GM18868 (cell line): ENCODE measurements around the gene ZDHHC19.
"Not testable (repeated sequence)": the region's sequence is repeated elsewhere in the genome, so short reads cannot be mapped to it uniquely, and the experiment has no call there.

Source experiments
- ATAC-seq: cut with Tn5 transposase; IDR thresholded peaks from one replicate; pipeline ENCODE4 v1.9.1; 2021; ENCODE audit warnings: mild to moderate bottlenecking, moderate library complexity; ENCODE audit not compliant: unreplicated experiment

Gene ZDHHC19

DNA sequence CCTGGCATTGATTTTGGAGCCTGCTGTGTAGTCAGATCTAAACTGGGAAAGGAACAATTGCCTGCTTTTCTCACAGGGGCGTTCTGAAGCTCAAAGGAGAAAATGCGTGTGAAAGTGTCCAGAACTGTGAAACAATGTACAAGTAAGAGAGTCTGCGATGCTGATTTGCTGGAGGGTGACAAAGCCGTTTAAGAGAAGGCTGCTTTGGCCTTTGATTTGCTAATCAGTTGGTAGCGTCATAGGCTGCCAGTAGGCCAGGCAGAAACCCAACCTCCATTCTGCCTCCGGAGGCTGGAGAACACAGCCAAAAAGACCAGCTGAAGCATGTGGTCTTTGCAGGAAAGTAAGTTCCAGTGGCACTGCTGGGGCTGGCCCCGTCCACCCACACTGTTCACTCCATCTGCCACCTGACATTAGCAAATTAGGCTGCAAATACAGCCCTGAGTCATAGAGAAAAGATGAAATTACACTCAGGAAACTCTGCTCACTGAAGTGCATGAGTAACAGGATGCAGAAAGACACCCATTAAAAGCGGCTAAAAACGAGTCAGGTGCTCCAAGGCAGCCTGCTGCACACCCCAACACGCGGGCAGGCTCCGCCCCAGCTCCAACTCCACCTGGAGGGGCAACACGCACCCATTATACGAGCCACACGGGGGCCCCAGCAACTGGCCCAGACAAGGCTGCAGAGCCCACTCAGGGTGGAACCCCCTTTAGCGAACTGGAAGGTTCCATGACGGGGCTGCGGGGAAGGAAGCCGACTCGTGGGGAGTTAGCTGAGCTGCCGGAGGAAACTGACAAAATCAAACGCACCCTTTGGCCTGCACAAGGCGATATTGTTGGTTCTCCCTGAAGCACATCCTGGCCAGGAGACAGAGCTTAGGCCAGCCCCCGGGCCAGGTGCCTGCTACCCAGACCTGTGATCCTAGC is 31.6 kb downstream of the ZDHHC19 start:
- peak; percentile 72 for ATAC-seq

DNA sequence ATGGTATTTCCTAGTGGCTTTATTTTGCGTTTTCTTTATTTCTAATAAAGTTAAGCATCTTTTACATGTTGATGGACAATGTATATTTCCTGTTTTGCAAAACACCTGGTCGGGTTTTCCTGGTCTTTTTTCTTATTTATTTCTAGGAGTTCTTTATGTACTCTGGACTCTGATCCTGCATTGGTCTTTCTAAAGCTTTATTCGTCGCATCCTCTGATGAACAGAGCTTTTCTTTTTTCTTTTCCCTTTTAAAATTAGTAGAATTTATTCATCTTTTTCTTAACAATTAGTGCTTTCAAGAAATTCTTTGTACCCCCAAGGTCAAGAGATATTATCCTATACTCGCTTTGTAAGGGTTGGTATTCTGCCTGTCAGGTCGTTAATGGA is 32.2 kb downstream of the ZDHHC19 start:
- no peak for ATAC-seq

DNA sequence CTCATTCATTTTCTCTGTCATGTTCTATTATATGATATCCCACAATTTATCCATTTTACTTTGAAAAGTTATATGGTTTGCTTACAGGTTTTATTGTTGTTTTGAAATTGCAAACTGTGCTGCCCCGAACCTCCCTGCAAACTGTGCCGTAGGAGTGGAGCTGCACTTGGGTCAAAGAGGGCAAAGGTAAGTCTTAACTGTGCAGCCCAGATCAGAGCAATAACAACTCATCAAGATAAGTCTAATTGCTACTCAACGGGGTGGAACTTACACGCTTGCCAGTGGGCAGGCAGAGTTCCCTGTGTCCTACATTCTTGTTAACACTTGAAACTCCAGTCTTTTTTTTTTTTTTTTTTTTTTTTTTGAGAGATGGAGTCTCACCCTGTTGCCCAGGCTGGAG is 33.2 kb downstream of the ZDHHC19 start:
- no peak for ATAC-seq

DNA sequence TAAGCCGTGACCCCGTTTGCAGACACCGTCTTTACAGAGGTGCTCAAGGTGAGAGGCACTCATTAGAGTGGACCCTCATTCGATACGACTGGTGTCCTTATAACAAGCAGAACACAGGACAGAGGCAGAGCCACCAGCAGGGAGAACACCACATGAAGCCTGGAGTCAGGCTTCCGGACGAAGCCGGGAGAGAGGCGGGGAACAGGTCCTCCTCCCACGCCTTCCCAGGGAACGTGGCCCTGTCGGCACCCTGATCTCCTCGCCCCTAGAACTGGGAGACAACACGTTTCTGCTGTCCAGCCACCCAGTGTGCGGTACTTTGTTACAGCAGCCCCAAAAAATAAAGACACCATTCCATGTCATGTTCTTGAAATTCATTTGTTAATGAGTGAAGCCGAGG is 33.6 kb downstream of the ZDHHC19 start:
- ATAC-seq: no peak

DNA sequence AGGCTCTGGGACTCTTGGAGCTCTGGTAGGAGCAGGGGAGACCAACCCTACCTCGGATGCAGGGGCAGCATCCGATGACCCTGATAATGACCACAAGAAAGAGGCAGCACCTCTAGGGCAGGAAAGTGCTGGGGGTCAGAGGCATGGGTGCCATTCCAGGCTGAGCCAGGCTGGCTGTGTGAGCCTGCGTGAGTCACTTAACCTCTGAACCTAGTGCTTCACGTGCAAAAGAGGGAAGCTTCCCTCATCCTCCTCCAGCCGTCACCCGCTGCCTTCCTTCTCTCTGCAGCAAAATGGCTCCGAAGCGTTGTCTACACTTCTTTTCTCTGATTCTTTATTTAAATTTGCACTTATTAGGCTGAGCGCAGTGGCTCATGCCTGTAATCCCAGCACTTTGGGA is 35.5 kb downstream of the ZDHHC19 start:
- no peak for ATAC-seq

DNA sequence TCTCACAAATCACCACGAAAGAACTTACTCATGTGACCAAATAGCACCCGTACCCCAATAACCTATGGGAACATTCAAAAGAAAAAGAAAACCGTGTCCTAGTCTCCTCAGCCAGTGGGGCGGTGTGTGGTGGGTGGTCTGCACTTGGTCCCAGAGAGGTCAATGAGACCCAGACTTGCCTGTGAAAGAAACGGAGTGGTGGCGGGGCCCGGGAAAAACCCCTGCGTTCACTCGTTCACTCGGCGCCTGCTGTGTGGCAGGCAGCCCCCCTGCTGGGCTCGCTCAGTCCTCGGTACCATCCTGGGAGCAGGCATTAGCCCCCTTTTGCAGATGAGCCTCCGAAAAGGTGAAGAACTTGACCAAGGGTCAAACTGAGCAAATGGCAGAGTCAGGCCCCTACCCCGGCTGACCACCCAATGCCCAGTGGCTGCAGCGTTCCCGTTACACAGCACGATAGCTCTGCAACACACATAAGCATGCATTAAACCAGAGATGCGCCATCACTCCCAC is 36.0 kb downstream of the ZDHHC19 start:
- ATAC-seq: no peak

DNA sequence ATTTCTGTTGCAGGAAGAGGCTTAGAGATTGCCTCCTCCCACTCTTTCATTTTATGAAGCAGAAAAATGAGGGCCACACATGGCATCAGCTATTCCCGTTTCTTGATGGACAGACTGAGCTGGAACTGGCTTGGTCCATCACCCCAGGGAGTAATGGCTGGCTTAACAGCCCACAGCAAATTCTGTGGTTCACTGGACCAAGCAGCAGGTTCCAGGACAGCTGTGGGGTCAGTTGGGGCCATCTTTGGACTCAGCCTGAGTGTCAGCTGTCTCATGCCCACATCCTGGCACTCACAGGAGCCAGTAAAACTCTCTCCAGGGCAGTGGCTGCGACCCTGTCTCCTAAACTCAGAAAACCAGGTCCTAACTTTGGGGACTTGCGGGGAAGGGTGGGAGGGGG is 36.5 kb downstream of the ZDHHC19 start:
- ATAC-seq: no peak

DNA sequence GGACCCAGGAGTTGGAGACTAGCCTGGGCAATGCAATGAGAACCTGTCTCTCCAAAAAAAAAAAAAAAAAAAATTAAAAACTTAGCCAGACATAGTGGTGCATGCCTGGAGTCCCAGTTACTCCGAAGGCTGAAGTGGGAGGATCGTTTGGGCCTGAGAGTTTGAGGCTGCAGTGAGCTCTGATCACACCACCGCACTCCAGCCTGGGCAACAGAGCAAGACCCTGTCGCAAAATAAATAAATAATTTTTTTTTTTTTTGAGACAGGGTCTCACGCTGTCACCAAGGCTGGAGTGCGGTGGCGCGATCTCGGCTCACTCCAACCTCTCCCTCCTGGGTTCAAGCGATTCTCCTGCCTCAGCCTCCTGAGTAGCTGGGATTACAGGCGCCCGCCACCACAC is 40.9 kb downstream of the ZDHHC19 start:
- ATAC-seq: not testable (repeated sequence)

DNA sequence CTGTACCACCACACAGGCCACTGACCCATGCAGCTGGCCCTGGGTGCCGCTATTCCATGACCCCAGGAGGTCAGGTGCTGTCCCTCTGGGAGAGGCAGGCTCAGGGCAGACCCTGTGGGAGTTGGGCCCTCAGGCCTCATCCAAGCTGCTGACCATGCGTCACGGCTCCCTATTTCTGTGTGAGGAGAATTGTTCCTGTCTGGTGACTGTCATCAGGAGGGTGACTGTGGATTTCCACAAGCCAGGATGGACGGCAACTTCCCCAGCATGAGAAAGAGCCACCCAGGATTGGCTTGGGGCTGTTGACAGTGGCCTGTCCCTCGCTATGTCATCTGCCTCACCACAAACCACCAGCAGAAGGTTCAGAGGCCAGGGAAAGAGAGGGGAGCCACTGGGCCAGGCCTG is 41.4 kb downstream of the ZDHHC19 start:
- no peak for ATAC-seq

DNA sequence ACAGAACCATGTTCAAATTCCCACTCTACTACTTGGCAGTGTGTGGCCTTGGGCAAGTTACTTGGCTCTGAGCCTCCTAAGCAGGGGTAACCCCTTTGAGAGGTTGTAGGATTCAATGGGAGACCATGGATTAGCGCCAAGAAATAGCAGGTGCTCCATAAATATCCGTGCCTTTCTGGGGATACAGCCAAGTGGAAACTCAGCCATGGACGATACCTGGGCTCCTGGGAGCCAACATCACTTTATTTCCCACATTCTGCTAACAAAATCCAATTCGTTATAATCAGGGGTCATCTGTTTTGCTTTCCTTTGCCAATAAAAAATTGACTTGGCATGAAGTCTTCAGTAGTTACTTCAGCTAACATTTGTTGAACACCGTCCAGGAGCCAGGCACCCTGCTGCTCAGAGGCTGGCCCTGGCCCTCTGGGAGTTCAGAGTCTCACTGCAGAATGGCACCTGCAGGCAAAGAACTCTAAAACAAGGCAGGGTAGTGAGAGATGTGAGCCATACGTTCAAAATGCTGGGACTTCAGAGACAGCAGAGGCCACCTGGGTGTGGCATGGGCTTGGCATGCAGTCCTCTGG is 42.3 kb downstream of the ZDHHC19 start:
- ATAC-seq: no peak

DNA sequence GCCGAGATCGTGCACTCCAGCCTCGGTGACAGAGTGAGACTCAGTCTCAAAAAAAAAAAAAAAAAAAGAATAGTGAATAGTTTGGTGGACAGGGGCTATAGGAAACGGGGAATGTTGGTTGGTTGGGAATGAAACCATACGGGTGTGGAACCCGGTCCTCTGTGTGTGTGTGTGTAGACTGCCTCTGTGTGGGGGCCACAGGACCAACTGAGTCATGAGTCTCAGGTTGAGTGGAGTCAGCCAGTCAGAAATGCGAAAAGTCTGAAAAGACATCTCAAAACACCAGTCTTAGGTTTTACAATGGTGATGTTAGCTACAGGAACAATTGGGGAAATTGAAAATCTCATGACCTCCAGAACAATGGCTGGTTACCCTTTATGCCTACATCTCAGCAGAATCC is 44.5 kb downstream of the ZDHHC19 start:
- no peak for ATAC-seq

DNA sequence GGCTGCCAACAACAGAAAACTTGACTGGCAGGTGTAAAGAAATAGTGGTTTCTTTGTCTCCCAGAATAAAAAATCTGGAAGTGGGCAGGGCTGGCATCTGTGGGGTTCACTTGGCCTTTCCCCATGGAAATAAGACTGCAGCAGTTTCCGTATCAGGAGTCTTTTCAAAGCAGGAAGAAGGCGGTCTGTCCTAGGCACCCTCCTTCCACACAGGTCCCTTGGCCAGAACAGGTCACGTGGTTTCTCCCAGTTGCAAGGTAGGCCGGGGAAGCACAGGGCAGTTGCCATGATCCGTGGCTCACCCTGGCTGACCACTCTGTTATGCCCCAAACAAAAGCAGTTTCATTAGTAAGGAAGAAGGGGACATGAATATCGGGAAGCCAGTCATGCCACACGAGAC is 45.4 kb downstream of the ZDHHC19 start:
- ATAC-seq: no peak

DNA sequence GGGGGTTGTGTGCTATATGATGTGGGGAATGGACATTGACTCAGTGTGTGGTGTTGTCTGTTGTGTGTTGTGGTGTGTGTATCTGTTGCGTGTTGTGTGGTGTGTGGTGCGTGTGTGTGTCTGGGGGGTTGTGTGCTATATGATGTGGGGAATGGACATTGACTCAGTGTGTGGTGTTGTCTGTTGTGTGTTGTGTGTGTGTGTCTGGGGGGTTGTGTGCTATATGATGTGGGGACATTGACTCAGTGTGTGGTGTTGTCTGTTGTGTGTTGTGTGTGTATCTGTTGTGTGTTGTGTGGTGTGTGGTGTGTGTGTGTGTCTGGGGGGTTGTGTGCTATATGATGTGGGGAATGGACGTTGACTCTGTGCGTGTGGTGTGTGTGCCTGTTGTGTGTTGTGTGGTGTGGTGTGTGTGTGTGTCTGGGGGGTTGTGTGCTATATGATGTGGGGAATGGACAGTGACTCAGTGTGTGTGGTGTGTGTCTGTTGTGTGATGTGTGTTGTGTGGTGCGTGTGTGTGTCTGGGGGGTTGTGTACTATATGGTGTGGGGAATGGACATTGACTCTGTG is 46.1 kb downstream of the ZDHHC19 start:
- not testable (repeated sequence) for ATAC-seq

DNA sequence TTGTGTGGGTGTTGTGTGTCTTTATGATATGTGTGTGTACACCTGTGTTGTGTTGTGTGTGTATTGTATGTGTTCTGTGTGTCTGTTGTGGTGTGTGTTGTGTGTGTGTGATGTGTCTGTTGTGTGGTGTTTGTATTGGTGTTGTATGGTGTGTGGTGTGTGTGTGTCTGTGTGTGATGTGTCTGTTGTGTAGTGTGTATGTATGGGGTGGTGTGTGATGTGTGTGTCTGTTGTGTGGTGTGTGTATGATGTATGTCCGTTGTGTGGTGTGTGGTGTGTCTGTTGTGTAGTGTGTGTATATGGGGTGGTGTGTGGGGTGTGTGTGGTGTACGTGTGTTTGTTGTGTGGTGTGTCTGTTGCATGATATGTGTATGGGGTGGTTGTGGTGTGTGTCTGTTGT is 46.6 kb downstream of the ZDHHC19 start:
- ATAC-seq: no peak

DNA sequence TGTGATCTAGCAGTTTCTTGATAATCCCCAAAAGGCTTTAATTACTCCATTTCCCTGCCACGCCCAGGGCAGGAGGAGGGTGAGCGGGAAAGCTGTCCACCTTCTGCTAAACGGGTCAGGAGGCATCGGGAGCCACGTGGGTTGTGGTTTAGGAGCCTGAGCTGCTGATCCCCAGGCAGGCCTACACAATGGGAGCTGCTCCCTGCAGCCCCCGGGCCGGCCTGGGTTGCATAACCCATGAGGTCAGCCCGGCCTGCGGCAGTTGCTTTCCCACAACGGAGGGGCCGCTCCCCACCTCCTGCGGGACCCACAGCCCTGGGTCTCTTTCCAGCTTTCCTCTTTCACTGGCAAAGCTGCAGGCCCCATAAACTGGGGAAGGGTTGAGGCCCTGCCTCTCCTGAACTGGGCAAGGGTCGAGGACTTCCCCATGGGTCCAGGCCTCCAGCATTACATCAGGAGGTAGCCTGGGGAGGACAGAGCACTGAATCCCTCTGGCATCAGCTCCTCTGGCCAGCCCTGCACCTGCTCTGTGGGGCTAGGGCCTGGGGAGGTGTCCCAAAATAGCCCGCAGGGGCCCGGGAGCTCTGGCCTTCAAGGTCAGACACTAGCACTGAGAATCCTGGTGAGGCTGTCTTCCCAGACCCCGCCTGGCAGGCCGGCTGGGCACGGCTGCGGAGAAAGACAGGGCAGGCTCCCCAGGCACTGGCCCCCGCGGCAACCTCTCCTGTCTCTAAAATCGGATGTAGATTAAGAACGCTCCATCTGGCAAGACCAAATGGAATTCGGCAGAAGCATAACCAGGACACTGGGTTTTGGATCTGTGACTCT is 47.3 kb downstream of the ZDHHC19 start:
- ATAC-seq: no peak

DNA sequence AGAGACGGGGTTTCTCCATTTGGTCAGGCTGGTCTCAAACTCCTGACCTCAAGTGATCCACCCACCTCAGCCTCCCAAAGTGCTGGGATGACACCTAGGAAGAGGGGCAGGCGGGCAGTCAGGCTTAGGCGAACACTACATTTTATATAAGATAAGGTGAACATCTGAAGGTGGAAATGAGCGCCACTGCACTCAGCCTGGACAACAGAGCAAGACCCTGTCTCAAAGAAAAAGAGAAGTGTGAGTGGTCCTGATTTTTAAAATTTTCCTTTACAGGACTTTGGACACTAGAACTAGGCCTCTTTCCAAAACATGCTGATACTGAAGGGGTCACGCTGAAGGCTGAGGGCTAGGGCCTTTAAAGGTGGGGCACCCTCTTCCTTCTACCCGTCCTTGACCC is 48.0 kb downstream of the ZDHHC19 start:
- no peak for ATAC-seq

DNA sequence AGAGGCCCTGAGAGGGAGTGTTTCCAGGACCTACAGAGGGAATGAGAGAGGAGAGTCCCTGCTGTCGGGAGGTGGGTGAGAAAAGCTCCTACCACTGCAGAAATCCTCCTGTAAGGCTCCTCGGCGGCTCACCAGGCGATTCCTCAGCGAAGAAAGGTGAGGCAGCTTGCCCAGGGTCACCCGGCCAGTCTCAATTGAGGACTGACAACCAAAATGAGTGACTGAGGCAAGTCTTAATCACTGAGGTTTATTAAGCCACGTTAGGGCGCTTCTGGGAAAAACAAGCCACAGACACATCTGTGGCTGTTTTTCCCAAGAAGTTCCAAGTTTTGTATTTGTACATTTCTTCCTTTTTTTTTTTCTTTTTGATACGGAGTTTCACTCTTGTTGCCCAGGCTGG is 48.5 kb downstream of the ZDHHC19 start:
- ATAC-seq: no peak

DNA sequence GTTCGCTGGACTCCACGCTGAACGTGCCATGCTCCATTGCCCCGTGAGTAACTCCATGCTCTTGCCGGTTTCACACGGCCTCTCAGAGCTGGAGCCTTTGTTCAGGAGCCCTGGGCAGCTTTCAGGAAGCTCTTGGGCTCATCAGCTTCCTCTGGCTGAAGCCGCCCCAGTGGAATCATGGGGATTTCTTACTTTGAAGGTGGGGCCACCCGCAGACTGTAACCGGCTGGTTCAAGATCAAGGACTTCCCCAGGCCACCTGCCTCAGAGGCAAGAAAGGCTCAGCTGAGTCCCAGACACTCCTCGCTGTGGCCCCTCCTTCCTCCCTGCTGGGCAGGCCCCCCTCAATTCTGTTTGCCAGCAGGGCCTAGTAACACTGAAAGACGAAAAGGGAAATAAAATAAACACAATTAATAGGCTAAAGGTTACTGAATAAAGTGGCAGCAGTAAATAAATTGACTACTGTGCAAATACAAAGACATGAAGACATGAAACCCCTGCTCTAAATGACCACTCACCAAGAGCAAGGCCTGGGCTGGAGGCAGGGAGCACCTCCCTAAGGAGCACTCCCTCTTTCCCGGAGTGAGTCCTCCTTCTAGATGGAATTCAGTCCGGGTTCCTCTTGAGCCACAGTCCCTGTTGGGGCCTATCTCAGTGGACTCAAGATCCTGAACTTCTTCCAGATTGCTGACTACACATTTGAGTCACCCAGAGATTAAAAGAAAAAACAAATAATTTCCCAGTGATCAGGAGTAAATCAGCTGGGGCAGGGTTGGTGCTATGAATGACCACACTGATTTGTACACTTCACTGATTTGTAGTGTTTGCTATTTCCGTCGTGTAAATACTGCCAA is 51.0 kb downstream of the ZDHHC19 start:
- ATAC-seq: peak; percentile 98

DNA sequence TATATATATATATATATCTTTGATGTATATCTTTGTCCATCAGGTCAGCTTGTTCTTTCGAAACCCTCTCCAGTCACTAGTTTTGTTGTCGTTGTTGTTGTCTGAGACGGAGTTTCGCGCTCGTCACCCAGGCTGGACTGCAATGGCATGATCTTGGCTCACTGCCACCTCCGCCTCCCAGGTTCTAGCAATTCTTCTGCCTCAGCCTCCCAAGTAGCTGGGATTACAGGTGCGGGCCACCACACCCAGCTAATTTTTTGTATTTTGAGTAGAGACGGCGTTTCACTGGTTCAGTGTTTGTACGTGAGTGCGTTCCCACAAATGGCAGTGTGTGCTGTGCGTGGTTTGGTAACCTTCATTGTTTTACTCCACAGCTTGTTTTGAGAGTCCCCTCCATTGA is 51.7 kb downstream of the ZDHHC19 start:
- no peak for ATAC-seq

DNA sequence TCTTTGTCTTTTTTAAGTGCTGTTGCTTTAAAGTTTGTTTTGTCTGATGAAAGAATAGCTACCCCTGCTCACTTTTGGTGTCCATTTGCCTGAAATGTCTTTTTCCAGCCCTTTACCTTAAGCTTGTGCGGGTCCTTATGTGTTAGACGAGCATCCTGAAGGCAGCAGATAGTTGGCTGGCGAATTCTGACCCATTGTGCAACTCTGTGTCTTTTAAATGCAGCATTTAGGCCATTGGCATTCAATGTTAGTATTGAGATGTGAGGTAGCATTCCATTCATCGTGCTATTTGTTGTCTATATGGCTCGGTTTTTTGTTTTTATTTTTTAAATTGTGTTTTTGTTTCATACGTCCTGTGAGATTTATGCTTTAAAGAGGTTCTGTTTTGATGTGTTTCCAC is 55.0 kb downstream of the ZDHHC19 start:
- no peak for ATAC-seq
